ENCODE results near the gene TTLL1.
"Not testable (repeated sequence)": the region's sequence is repeated elsewhere in the genome, so short reads cannot be mapped to it uniquely, and the experiment has no call there.

TTLL1 gene

DNA sequence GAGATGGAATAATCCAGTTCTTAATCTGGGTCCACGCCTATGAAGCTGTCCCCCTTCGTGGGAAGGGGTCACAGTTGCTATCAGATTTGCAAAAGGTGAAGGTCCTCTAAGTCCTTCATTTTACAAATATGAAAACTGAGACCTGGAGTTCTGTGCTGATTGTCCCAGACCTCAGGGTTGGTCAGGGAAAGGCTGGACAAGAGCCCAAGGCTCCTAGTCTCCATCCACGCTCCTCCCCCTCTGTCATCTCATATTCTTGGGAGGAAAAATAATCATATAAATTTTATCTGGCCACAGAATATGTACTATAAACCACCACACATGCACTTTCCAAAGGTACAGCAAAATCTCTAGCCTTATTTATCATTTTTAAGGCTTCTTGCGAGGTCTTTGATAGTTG lies 79.7 kb downstream of the TTLL1 start:
- DNase-seq, result no peak

- no peak for DNase-seq
Observed at GRCh38 chr22:43008921-43009320, 80.3 kb downstream of the TTLL1 start.

GRCh38 chr22:43008509-43008908 lies 80.7 kb downstream of the TTLL1 start:
- DNase-seq, result no peak

- peak; percentile 77 for DNase-seq
Observed at GRCh38 chr22:43007519-43008102, 81.6 kb downstream of the TTLL1 start.

- DNase-seq, result no peak
Observed at GRCh38 chr22:43006753-43007152, 82.4 kb downstream of the TTLL1 start.

DNA sequence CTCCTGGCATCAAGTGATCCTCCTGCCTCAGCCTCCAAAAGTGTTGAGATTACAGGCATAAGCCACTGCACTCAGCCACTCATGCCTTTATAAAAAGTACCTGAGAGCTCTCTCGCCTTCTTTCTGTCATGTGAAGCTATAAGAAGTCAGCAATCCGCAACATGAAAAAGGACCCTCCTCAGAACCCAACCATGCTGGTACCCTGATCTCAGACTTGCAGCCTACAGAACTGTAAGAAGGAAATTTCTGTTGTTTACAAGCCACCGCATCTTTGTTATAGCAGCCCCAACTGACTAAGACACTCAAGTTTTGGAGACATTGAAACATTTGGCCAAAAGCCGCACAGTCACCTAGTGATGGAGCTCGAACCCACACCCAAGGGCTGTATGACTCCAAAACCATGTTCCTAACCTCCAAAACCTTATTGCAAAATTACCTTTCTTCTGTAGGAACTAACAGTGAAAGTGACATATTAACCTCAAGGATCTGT lies 83.1 kb downstream of the TTLL1 start:
- DNase-seq, result no peak

- peak; percentile 37 for DNase-seq
Observed at GRCh38 chr22:43005106-43005505, 84.1 kb downstream of the TTLL1 start.

GRCh38 chr22:43004362-43005035 lies 84.7 kb downstream of the TTLL1 start:
- DNase-seq, result peak; percentile 62

DNA sequence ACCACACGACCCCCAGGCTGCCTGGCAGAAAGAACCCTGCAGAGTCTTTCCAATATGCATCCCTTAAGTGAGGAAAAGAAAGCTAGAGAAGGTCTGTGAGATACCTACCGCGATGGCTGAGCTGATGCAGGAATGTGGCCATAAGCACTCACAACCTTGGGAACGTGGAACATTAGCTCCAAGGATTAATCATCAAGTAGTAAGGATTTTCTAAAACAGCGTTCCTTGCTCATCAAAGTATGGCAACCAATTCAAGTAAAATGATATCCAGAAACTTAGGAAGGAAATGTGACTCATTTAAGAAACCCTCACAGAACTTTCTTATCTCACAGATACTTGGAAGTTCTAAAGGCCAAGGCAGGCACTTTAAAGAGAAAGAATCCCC lies 87.0 kb downstream of the TTLL1 start:
- DNase-seq, result peak; percentile 88

- DNase-seq, result no peak
Observed at GRCh38 chr22:43001271-43002201, 87.7 kb downstream of the TTLL1 start.

- DNase-seq, result peak; percentile 59
Observed at GRCh38 chr22:43000441-43001175, 88.6 kb downstream of the TTLL1 start.

- DNase-seq, result no peak
Observed at GRCh38 chr22:42997582-42998090, 91.6 kb downstream of the TTLL1 start.

- no peak for DNase-seq
Observed at GRCh38 chr22:42996646-42997365, 92.4 kb downstream of the TTLL1 start.

DNA sequence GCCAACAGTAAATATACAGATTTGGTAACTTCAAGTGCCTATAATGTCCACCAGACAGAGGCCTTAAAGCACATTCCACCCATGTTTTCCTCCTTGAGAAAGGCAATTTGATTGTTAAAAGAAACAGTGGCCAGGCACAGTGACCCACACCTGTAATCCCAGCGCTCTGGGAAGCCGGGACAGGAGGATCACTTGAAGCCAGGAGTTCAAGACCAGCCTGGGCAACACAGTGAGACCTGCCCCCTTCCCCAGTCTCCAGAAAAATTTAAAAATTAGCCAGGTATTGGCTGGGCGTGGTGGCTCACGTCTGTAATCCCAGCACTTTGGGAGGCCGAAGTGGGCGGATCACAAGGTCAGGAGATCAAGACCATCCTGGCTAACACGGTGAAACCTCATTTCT lies 93.5 kb downstream of the TTLL1 start:
- DNase-seq, result not testable (repeated sequence)

DNA sequence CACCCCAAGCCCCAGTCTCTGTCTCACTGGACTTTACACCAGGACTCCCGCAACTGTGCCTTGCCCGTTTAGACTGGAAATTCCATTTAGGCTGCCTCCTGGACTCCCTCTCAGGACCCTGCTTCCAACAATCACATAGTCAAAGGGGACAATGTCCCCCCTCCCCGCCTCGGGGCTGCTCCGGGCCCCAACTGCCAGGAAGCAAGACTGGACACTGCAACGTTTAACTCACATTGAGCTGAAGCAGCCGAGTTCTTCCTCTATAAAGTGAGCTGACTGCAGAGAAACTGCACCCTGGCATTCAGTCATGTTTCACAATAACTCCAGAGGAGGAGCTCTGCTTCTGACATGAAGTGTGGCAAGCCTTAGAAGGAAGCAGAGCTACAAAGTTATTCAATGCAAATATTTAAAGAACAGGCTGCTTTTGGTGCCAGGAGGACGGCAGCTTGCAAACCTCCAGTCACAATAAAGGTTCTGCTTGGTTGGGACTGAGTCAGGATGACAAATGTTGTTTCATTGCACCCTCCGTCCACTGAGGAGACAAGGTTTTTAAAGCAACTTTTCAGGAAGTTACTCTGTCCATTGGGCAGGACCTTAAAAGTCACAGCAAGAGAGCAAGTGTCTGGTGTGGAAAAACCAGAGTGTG lies 94.2 kb downstream of the TTLL1 start:
- peak; percentile 88 for DNase-seq

DNA sequence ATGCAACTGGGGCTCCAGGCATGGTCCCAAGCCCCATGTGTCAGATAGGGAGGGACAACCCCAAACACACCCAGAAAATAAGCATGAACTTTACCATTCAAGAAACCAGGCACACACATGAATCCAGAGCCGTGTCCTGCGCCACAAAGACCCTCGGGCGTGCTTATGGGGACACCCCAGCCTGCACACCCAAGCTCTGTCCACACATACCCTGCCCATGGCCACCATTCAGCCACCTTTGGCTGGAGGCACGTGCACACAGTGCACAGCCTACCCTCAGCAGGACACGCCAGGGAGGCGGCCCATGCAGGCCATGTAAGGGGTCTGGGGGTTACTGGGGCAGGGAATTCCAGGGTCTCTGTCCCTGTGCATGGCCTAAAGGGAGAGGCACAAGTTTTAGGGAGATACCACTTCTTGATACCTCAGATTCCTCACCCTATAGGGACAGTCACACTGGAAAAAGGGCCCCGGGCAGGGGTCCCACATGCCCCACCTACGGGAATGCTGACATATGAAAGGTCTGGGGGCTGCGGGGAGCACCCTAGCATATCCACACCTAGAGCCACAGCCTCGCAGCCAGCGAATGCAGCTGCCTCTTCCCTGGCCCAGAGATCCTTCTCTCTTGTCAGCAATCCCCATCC lies 94.8 kb downstream of the TTLL1 start:
- DNase-seq, result no peak

- DNase-seq, result peak; percentile 79
Observed at GRCh38 chr22:42993651-42994275, 95.4 kb downstream of the TTLL1 start.

DNA sequence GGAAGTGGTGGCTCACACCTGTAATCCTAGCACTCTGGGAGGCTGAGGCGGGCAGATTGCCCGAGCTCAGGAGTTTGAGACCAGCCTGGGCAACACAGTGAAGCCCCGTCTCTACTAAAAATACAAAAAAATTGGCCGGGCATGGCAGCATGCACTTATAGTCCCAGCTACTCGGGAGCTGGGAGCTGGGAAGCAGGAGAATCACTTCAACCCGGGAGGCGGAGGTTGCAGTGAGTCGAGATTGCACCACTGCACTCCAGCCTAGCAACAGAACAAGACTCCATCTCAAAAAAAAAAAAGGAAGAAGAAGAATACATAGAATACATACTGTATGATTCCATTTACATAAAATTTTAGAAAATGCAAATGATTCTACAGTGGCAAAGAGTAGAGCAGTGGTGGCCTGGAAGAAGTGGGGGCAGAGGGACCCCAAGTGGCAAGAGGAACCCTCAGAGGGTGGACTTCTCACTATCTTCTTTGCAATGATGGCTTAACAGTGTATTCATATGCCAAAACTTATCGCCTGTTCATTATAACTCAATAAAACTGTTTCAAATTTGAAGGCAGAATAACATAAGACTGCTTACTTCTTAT lies 96.2 kb downstream of the TTLL1 start:
- DNase-seq, result no peak

GRCh38 chr22:42992092-42992491 lies 97.1 kb downstream of the TTLL1 start:
- no peak for DNase-seq

Measured in EL (cell line).